Fibroblast of lung (primary cell): ENCODE data around the gene ERGIC1.

Experiments used
- CTCF ChIP-seq, 2 donors: IDR thresholded peaks in 1 of 2; conservative IDR thresholded peaks in 1 of 2; 1 replicate in 1 of 2; 2 replicates in 1 of 2; pipeline ENCODE4 v1.5.1; 2011 to 2012; ENCODE audit warnings: low read length in 2 of 2, control low read depth in 1 of 2, inconsistent platforms in 1 of 2, low read depth in 1 of 2, mild to moderate bottlenecking in 1 of 2
- EZH2 ChIP-seq: IDR thresholded peaks from 2 replicates; pipeline ENCODE4 v1.5.1; 2012; ENCODE audit warnings: low read length, control low read depth, mild to moderate bottlenecking; ENCODE audit errors: missing control alignments

GRCh38 chr5:172846249-172846648 lies 12.2 kb downstream of the ERGIC1 start:
- TF ChIP-seq CTCF (conservative IDR thresholded peaks at IDR 0.05 in 1 of 2, IDR thresholded peaks at IDR 0.05 in 1 of 2; ENCODE audit: low read depth in 1 of 2, low read length in 2 of 2) = no peak
- no peak for TF ChIP-seq EZH2
